ENCODE results near the gene SMKR1.

DNA sequence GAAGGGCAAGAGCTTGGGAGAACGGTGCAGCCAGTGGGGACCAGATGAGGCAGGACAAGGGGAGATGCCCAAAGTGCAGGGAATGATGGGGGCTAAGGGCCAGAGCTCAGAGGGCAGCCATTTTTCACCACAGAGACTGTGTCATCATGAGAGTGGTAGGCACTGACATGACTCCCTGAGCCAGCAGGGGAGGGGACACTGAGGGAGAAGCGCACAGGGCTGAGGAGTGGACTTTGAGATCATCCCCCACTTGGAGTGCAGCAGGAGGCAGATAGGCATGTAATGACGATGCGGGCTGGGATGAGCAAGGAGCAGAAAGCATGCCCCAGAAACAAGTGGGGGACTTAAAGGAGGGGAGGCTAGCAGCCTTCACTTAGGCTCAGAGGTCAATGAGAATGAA lies 5.2 kb upstream of the SMKR1 start:
- no peak for TF ChIP-seq EZH2 (IDR thresholded peaks at IDR 0.05)
- TF ChIP-seq, protein P1, sequence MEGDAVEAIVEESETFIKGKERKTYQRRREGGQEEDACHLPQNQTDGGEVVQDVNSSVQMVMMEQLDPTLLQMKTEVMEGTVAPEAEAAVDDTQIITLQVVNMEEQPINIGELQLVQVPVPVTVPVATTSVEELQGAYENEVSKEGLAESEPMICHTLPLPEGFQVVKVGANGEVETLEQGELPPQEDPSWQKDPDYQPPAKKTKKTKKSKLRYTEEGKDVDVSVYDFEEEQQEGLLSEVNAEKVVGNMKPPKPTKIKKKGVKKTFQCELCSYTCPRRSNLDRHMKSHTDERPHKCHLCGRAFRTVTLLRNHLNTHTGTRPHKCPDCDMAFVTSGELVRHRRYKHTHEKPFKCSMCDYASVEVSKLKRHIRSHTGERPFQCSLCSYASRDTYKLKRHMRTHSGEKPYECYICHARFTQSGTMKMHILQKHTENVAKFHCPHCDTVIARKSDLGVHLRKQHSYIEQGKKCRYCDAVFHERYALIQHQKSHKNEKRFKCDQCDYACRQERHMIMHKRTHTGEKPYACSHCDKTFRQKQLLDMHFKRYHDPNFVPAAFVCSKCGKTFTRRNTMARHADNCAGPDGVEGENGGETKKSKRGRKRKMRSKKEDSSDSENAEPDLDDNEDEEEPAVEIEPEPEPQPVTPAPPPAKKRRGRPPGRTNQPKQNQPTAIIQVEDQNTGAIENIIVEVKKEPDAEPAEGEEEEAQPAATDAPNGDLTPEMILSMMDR (IDR thresholded peaks at IDR 0.05): no peak
- TF ChIP-seq EZH2phosphoT487 (IDR thresholded peaks at IDR 0.05): no peak
